ENCODE results near the gene TMEM163.

Gene TMEM163

GRCh38 chr2:134452042-134452733 is 266.6 kb downstream of the TMEM163 start:
- DNase-seq: no peak

- DNase-seq: no peak
Measured at GRCh38 chr2:134451347-134451630, 267.5 kb downstream of the TMEM163 start.

- no peak for DNase-seq
Measured at GRCh38 chr2:134449751-134450513, 268.9 kb downstream of the TMEM163 start.

GRCh38 chr2:134449157-134449556 is 269.6 kb downstream of the TMEM163 start:
- DNase-seq: no peak

GRCh38 chr2:134448650-134449049 is 270.1 kb downstream of the TMEM163 start:
- DNase-seq: no peak

GRCh38 chr2:134447669-134448068 is 271.1 kb downstream of the TMEM163 start:
- DNase-seq: no peak

GRCh38 chr2:134446383-134447017 is 272.3 kb downstream of the TMEM163 start:
- peak; percentile 50 for DNase-seq

- DNase-seq: no peak
Measured at GRCh38 chr2:134445985-134446382, 272.8 kb downstream of the TMEM163 start.

GRCh38 chr2:134445116-134445515 is 273.7 kb downstream of the TMEM163 start:
- no peak for DNase-seq

GRCh38 chr2:134443814-134444480 is 274.9 kb downstream of the TMEM163 start:
- no peak for DNase-seq

- DNase-seq: no peak
Measured at GRCh38 chr2:134441153-134441863, 277.5 kb downstream of the TMEM163 start.

GRCh38 chr2:134440336-134440909 is 278.4 kb downstream of the TMEM163 start:
- DNase-seq: no peak

GRCh38 chr2:134438371-134438770 is 280.4 kb downstream of the TMEM163 start:
- no peak for DNase-seq

GRCh38 chr2:134436706-134437105 is 282.1 kb downstream of the TMEM163 start:
- DNase-seq: no peak

GRCh38 chr2:134435936-134436335 is 282.9 kb downstream of the TMEM163 start:
- DNase-seq: no peak

GRCh38 chr2:134435505-134435904 is 283.3 kb downstream of the TMEM163 start:
- DNase-seq: no peak

- no peak for DNase-seq
Measured at GRCh38 chr2:134433979-134434378, 284.8 kb downstream of the TMEM163 start.

GRCh38 chr2:134433469-134433868 is 285.3 kb downstream of the TMEM163 start:
- no peak for DNase-seq

- no peak for DNase-seq
Measured at GRCh38 chr2:134432435-134432883, 286.3 kb downstream of the TMEM163 start.

- peak; percentile 61 for DNase-seq
Measured at GRCh38 chr2:134431838-134432434, 286.9 kb downstream of the TMEM163 start.

GRCh38 chr2:134429886-134430285 is 288.9 kb downstream of the TMEM163 start:
- no peak for DNase-seq

GRCh38 chr2:134426721-134427120 is 292.1 kb downstream of the TMEM163 start:
- no peak for DNase-seq
